ENCODE measurements around the gene PROSER3. TPM values are rescaled to one million over a fixed set of nuclear protein-coding genes. Genes with fewer than 3 reads are reported as not detected.

Gene PROSER3
- total RNA-seq, 1 donor: 9.5 TPM

- no peak for DNase-seq (ENCODE audit: low read depth)
- H3K4me3 ChIP-seq (ENCODE audit: low read depth, low read length): no peak overlapping the region
- TF ChIP-seq, protein P1, sequence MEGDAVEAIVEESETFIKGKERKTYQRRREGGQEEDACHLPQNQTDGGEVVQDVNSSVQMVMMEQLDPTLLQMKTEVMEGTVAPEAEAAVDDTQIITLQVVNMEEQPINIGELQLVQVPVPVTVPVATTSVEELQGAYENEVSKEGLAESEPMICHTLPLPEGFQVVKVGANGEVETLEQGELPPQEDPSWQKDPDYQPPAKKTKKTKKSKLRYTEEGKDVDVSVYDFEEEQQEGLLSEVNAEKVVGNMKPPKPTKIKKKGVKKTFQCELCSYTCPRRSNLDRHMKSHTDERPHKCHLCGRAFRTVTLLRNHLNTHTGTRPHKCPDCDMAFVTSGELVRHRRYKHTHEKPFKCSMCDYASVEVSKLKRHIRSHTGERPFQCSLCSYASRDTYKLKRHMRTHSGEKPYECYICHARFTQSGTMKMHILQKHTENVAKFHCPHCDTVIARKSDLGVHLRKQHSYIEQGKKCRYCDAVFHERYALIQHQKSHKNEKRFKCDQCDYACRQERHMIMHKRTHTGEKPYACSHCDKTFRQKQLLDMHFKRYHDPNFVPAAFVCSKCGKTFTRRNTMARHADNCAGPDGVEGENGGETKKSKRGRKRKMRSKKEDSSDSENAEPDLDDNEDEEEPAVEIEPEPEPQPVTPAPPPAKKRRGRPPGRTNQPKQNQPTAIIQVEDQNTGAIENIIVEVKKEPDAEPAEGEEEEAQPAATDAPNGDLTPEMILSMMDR (IDR thresholded peaks at IDR 0.05; ENCODE audit: insufficient read depth, low read depth, low read length): no peak
Measured at GRCh38 chr19:35777086-35777841, 19.3 kb downstream of the PROSER3 start.

GRCh38 chr19:35777961-35778360 lies 20.0 kb downstream of the PROSER3 start:
- no peak overlapping the region for H3K4me3 ChIP-seq (ENCODE audit: low read depth, low read length)
- TF ChIP-seq, protein P1 (IDR thresholded peaks at IDR 0.05; ENCODE audit: insufficient read depth, low read depth, low read length): no peak

GRCh38 chr19:35779033-35779432 lies 21.1 kb downstream of the PROSER3 start:
- no peak overlapping the region for H3K4me3 ChIP-seq (ENCODE audit: low read depth, low read length)
- TF ChIP-seq, protein P1 (IDR thresholded peaks at IDR 0.05; ENCODE audit: insufficient read depth, low read depth, low read length): no peak
- no peak for DNase-seq (ENCODE audit: low read depth)

More at GRCh38 chr19:35777961-35778360, 20.0 kb downstream of the PROSER3 start:
- DNase-seq (ENCODE audit: low read depth): no peak

- no peak for DNase-seq (ENCODE audit: low read depth)
- TF ChIP-seq, protein P1 (IDR thresholded peaks at IDR 0.05; ENCODE audit: insufficient read depth, low read depth, low read length): no peak
Measured at GRCh38 chr19:35780058-35780457, 22.1 kb downstream of the PROSER3 start.

GRCh38 chr19:35780717-35781116 lies 22.7 kb downstream of the PROSER3 start:
- DNase-seq (ENCODE audit: low read depth): no peak
- TF ChIP-seq, protein P1 (IDR thresholded peaks at IDR 0.05; ENCODE audit: insufficient read depth, low read depth, low read length): no peak
- no peak overlapping the region for H3K4me3 ChIP-seq (ENCODE audit: low read depth, low read length)

More at GRCh38 chr19:35780058-35780457, 22.1 kb downstream of the PROSER3 start:
- H3K4me3 ChIP-seq (ENCODE audit: low read depth, low read length): no peak overlapping the region

- no peak overlapping the region for H3K4me3 ChIP-seq (ENCODE audit: low read depth, low read length)
Measured at GRCh38 chr19:35781650-35782049, 23.7 kb downstream of the PROSER3 start.

More at GRCh38 chr19:35781650-35782049, 23.7 kb downstream of the PROSER3 start:
- DNase-seq (ENCODE audit: low read depth): no peak
- TF ChIP-seq, protein P1 (IDR thresholded peaks at IDR 0.05; ENCODE audit: insufficient read depth, low read depth, low read length): no peak
